ENCODE measurements around the gene C19orf85.
"Not testable (repeated sequence)": the region's sequence is repeated elsewhere in the genome, so short reads cannot be mapped to it uniquely, and the experiment has no call there.

C19orf85 gene

GRCh38 chr19:55496820-55497219 is 32.3 kb upstream of the C19orf85 start:
- not testable (repeated sequence) for H3K9me3 ChIP-seq (ENCODE audit: insufficient read depth, low read depth, low read length); H3K4me3 ChIP-seq (ENCODE audit: low read length); H3K9ac ChIP-seq (ENCODE audit: low read depth, low read length); H3K27me3 ChIP-seq (ENCODE audit: insufficient read depth, low read length); H3K27ac ChIP-seq (ENCODE audit: low read depth, low read length); H3K36me3 ChIP-seq (ENCODE audit: insufficient read depth, low read length)
- peaks cover 11% of the 10 kb centered on the region; the same call in 1 of the 2 replicates for H3K4me1 ChIP-seq (ENCODE audit: insufficient read depth, low read length)
- WGBS = 78% methylated on average over 10 of the region's 10 CpGs

GRCh38 chr19:55495646-55496349 is 31.2 kb upstream of the C19orf85 start:
- H3K27ac ChIP-seq (ENCODE audit: low read depth, low read length) = no peak overlapping the region
- WGBS = 67% methylated on average over 11 of the region's 11 CpGs
- no peaks in the 10 kb centered on the region for H3K27me3 ChIP-seq (ENCODE audit: insufficient read depth, low read length)
- H3K4me3 ChIP-seq (ENCODE audit: low read length) = no peak overlapping the region
- peaks cover 11% of the 10 kb centered on the region; the same call in 1 of the 2 replicates for H3K4me1 ChIP-seq (ENCODE audit: insufficient read depth, low read length)
- H3K9ac ChIP-seq (ENCODE audit: low read depth, low read length) = no peak overlapping the region
- H3K9me3 ChIP-seq (ENCODE audit: insufficient read depth, low read depth, low read length) = no peaks in the 10 kb centered on the region
- no peaks in the 10 kb centered on the region for H3K36me3 ChIP-seq (ENCODE audit: insufficient read depth, low read length)

GRCh38 chr19:55494172-55494761 is 29.7 kb upstream of the C19orf85 start:
- Histone ChIP-seq H3K9me3 (ENCODE audit: insufficient read depth, low read depth, low read length) (no peaks in the 10 kb centered on the region), H3K27ac (ENCODE audit: low read depth, low read length) (no peak overlapping the region), H3K4me3 (ENCODE audit: low read length) (no peak overlapping the region), H3K27me3 (ENCODE audit: insufficient read depth, low read length) (no peaks in the 10 kb centered on the region), H3K4me1 (ENCODE audit: insufficient read depth, low read length) (peaks cover 11% of the 10 kb centered on the region; the same call in 1 of the 2 replicates), H3K9ac (ENCODE audit: low read depth, low read length) (no peak overlapping the region), H3K36me3 (ENCODE audit: insufficient read depth, low read length) (no peaks in the 10 kb centered on the region)
- WGBS = 71% methylated on average over 20 of the region's 22 CpGs

GRCh38 chr19:55493645-55494171 is 29.2 kb upstream of the C19orf85 start:
- Histone ChIP-seq H3K4me3 (ENCODE audit: low read length) (no peak overlapping the region), H3K9me3 (ENCODE audit: insufficient read depth, low read depth, low read length) (no peaks in the 10 kb centered on the region), H3K9ac (ENCODE audit: low read depth, low read length) (no peak overlapping the region), H3K27ac (ENCODE audit: low read depth, low read length) (no peak overlapping the region), H3K4me1 (ENCODE audit: insufficient read depth, low read length) (peaks cover 14% of the 10 kb centered on the region; the same call in 1 of the 2 replicates), H3K36me3 (ENCODE audit: insufficient read depth, low read length) (no peaks in the 10 kb centered on the region), H3K27me3 (ENCODE audit: insufficient read depth, low read length) (no peaks in the 10 kb centered on the region)
- WGBS = 84% methylated on average over 29 of the region's 38 CpGs

GRCh38 chr19:55493052-55493644 is 28.6 kb upstream of the C19orf85 start:
- no peak overlapping the region for H3K4me3 ChIP-seq (ENCODE audit: low read length)
- no peaks in the 10 kb centered on the region for H3K9me3 ChIP-seq (ENCODE audit: insufficient read depth, low read depth, low read length)
- no peaks in the 10 kb centered on the region for H3K27me3 ChIP-seq (ENCODE audit: insufficient read depth, low read length)

GRCh38 chr19:55492362-55492944 is 27.9 kb upstream of the C19orf85 start:
- WGBS = 83% methylated on average over 12 of the region's 12 CpGs
- Histone ChIP-seq H3K4me1 (ENCODE audit: insufficient read depth, low read length) (peaks cover 21% of the 10 kb centered on the region), H3K27me3 (ENCODE audit: insufficient read depth, low read length) (no peaks in the 10 kb centered on the region), H3K9me3 (ENCODE audit: insufficient read depth, low read depth, low read length) (no peaks in the 10 kb centered on the region), H3K4me3 (ENCODE audit: low read length) (no peak overlapping the region), H3K27ac (ENCODE audit: low read depth, low read length) (no peak overlapping the region), H3K9ac (ENCODE audit: low read depth, low read length) (no peak overlapping the region), H3K36me3 (ENCODE audit: insufficient read depth, low read length) (no peaks in the 10 kb centered on the region)

More at GRCh38 chr19:55493052-55493644, 28.6 kb upstream of the C19orf85 start:
- WGBS = 83% methylated on average over 18 of the region's 18 CpGs
- Histone ChIP-seq H3K9ac (ENCODE audit: low read depth, low read length) (no peak overlapping the region), H3K36me3 (ENCODE audit: insufficient read depth, low read length) (no peaks in the 10 kb centered on the region), H3K27ac (ENCODE audit: low read depth, low read length) (no peak overlapping the region), H3K4me1 (ENCODE audit: insufficient read depth, low read length) (peaks cover 16% of the 10 kb centered on the region; the same call in 1 of the 2 replicates)

- H3K4me1 ChIP-seq (ENCODE audit: insufficient read depth, low read length) = peaks cover 20% of the 10 kb centered on the region
- H3K9ac ChIP-seq (ENCODE audit: low read depth, low read length) = no peak overlapping the region
- H3K27me3 ChIP-seq (ENCODE audit: insufficient read depth, low read length) = no peaks in the 10 kb centered on the region
Measured at GRCh38 chr19:55491546-55492360, 27.2 kb upstream of the C19orf85 start.

GRCh38 chr19:55490478-55491432 is 26.2 kb upstream of the C19orf85 start:
- H3K9ac ChIP-seq (ENCODE audit: low read depth, low read length) = no peak overlapping the region
- no peak overlapping the region for H3K4me3 ChIP-seq (ENCODE audit: low read length)
- H3K27ac ChIP-seq (ENCODE audit: low read depth, low read length) = no peak overlapping the region
- no peaks in the 10 kb centered on the region for H3K27me3 ChIP-seq (ENCODE audit: insufficient read depth, low read length)
- peaks cover 16% of the 10 kb centered on the region for H3K4me1 ChIP-seq (ENCODE audit: insufficient read depth, low read length)
- H3K36me3 ChIP-seq (ENCODE audit: insufficient read depth, low read length) = no peaks in the 10 kb centered on the region
- 84% methylated on average over 52 of the region's 52 CpGs for WGBS
- H3K9me3 ChIP-seq (ENCODE audit: insufficient read depth, low read depth, low read length) = no peaks in the 10 kb centered on the region

More at GRCh38 chr19:55491546-55492360, 27.2 kb upstream of the C19orf85 start:
- Histone ChIP-seq H3K4me3 (ENCODE audit: low read length) (no peak overlapping the region), H3K27ac (ENCODE audit: low read depth, low read length) (no peak overlapping the region), H3K36me3 (ENCODE audit: insufficient read depth, low read length) (no peaks in the 10 kb centered on the region), H3K9me3 (ENCODE audit: insufficient read depth, low read depth, low read length) (no peaks in the 10 kb centered on the region)
- WGBS = 85% methylated on average over 22 of the region's 24 CpGs

- no peak overlapping the region for H3K4me3 ChIP-seq (ENCODE audit: low read length)
- H3K4me1 ChIP-seq (ENCODE audit: insufficient read depth, low read length) = peaks cover 16% of the 10 kb centered on the region
- H3K9ac ChIP-seq (ENCODE audit: low read depth, low read length) = no peak overlapping the region
- no peaks in the 10 kb centered on the region for H3K27me3 ChIP-seq (ENCODE audit: insufficient read depth, low read length)
- no peaks in the 10 kb centered on the region for H3K36me3 ChIP-seq (ENCODE audit: insufficient read depth, low read length)
- H3K27ac ChIP-seq (ENCODE audit: low read depth, low read length) = no peak overlapping the region
- no peaks in the 10 kb centered on the region for H3K9me3 ChIP-seq (ENCODE audit: insufficient read depth, low read depth, low read length)
- 68% methylated on average over 18 of the region's 21 CpGs for whole genome bisulfite sequencing
Measured at GRCh38 chr19:55489711-55490477, 25.3 kb upstream of the C19orf85 start.

Measured in HUES64 (cell line).